ENCODE measurements around the gene SNX27.

DNA sequence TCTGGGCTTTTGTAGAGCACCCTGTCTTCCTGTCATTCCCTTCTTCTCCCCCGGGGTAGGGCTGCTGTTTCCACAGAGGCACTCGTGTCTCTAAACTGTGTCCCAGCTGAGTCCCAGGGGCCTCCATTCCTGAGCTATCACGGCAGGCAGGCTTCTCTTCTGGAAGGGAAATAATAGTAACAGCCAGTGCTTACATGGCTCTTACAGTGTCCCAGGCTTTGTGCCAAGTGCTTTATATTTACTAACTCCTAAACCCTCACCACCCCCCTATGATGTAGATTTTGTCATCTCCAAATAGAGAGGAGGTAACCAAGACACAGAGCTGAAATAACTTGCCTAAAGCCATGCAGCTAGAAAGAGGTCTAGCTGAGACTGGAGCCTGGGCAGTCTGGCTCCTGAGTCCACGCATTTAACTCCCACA lies 106.2 kb downstream of the SNX27 start:
- TF ChIP-seq, protein P1, sequence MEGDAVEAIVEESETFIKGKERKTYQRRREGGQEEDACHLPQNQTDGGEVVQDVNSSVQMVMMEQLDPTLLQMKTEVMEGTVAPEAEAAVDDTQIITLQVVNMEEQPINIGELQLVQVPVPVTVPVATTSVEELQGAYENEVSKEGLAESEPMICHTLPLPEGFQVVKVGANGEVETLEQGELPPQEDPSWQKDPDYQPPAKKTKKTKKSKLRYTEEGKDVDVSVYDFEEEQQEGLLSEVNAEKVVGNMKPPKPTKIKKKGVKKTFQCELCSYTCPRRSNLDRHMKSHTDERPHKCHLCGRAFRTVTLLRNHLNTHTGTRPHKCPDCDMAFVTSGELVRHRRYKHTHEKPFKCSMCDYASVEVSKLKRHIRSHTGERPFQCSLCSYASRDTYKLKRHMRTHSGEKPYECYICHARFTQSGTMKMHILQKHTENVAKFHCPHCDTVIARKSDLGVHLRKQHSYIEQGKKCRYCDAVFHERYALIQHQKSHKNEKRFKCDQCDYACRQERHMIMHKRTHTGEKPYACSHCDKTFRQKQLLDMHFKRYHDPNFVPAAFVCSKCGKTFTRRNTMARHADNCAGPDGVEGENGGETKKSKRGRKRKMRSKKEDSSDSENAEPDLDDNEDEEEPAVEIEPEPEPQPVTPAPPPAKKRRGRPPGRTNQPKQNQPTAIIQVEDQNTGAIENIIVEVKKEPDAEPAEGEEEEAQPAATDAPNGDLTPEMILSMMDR (IDR thresholded peaks at IDR 0.05) = no peak
- no peak for TF ChIP-seq POLR2A (IDR thresholded peaks at IDR 0.05)
